Nephron progenitor cell (in vitro differentiated cells): ENCODE data around the gene PPIF.

ENCODE experiments used
- DNase-seq: peaks from one replicate; pipeline ENCODE4 v3.0.0; 2021
- H3K27ac Mint-ChIP-seq: 2 replicates; pipeline ENCODE4 v1.8.0; 2021; ENCODE audit warnings: mild to moderate bottlenecking, moderate library complexity, mixed read lengths
- H3K27me3 Mint-ChIP-seq: 2 replicates; pipeline ENCODE4 v1.8.0; 2021; ENCODE audit warnings: mild to moderate bottlenecking, low read depth, mixed read lengths; ENCODE audit not compliant: poor library complexity
- H3K36me3 Mint-ChIP-seq: 2 replicates; pipeline ENCODE4 v1.8.0; 2021; ENCODE audit warnings: low read depth, mixed read lengths
- H3K4me1 Mint-ChIP-seq: 2 replicates; pipeline ENCODE4 v1.8.0; 2021; ENCODE audit warnings: mixed read lengths
- H3K4me3 Mint-ChIP-seq: 2 replicates; pipeline ENCODE4 v1.8.0; 2021; ENCODE audit warnings: mild to moderate bottlenecking, moderate library complexity, mixed read lengths
- H3K9me3 Mint-ChIP-seq: 2 replicates; pipeline ENCODE4 v1.8.0; 2021; ENCODE audit warnings: mild to moderate bottlenecking, moderate library complexity, mixed read lengths
- TF ChIP-seq, protein P1 (sequence below): fragments of 200-600 bp; sonication (generic); IDR thresholded peaks from 2 replicates; pipeline ENCODE4 v1.5.0; 2021; ENCODE audit warnings: antibody characterized with exemption

Gene PPIF

DNA sequence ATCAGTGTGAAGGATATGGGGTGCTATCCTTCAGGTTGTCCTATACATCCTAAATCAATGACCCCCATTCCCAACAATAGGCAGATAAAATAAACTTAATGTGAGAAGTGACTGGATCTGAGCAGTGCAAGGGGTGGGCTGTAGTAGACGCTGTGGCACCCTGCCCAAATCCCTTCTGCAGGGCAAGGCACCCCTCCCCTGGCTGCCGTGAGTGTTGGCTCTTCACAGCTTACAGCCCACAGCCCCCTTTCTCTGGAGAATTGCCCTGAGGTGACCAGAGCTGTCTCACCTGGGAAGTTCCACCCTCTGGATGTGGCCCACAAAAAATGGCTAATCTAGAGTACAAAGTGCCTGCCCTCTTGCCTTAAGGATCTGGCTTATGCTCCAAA is 25.8 kb upstream of the PPIF start:
- TF ChIP-seq, protein P1, sequence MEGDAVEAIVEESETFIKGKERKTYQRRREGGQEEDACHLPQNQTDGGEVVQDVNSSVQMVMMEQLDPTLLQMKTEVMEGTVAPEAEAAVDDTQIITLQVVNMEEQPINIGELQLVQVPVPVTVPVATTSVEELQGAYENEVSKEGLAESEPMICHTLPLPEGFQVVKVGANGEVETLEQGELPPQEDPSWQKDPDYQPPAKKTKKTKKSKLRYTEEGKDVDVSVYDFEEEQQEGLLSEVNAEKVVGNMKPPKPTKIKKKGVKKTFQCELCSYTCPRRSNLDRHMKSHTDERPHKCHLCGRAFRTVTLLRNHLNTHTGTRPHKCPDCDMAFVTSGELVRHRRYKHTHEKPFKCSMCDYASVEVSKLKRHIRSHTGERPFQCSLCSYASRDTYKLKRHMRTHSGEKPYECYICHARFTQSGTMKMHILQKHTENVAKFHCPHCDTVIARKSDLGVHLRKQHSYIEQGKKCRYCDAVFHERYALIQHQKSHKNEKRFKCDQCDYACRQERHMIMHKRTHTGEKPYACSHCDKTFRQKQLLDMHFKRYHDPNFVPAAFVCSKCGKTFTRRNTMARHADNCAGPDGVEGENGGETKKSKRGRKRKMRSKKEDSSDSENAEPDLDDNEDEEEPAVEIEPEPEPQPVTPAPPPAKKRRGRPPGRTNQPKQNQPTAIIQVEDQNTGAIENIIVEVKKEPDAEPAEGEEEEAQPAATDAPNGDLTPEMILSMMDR: no peak
- Mint-ChIP-seq H3K36me3 (no peaks in the 10 kb centered on the region), H3K9me3 (peaks cover 9% of the 10 kb centered on the region), H3K27me3 (peaks cover 7% of the 10 kb centered on the region), H3K4me3 (no peak overlapping the region), H3K27ac (no peak overlapping the region), H3K4me1 (peaks cover 39% of the 10 kb centered on the region)
- no peak for DNase-seq

DNA sequence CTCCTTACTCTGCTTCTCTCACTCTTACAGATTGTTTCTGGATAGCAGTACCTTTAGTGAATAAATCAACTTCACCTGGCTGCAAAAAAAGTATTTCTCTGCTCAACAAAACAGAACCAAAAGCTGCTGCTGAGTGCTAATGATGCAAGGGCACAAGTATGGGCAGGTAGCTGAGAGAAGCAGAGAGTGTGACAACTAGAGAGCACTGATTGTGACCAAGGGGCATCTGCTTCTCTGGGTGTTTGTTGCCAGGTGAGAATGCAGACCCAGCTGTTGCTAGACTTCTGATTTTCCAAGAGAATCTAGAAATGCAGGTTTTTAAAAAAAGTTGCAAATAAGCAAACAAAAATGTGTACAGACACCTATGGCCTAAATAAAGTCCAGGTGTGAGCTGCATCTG is 25.3 kb upstream of the PPIF start:
- Mint-ChIP-seq H3K4me1 (peaks cover 36% of the 10 kb centered on the region), H3K9me3 (peaks cover 9% of the 10 kb centered on the region), H3K4me3 (no peak overlapping the region), H3K27me3 (peaks cover 7% of the 10 kb centered on the region), H3K36me3 (no peaks in the 10 kb centered on the region), H3K27ac (no peak overlapping the region)
- DNase-seq: no peak
- TF ChIP-seq, protein P1: no peak

DNA sequence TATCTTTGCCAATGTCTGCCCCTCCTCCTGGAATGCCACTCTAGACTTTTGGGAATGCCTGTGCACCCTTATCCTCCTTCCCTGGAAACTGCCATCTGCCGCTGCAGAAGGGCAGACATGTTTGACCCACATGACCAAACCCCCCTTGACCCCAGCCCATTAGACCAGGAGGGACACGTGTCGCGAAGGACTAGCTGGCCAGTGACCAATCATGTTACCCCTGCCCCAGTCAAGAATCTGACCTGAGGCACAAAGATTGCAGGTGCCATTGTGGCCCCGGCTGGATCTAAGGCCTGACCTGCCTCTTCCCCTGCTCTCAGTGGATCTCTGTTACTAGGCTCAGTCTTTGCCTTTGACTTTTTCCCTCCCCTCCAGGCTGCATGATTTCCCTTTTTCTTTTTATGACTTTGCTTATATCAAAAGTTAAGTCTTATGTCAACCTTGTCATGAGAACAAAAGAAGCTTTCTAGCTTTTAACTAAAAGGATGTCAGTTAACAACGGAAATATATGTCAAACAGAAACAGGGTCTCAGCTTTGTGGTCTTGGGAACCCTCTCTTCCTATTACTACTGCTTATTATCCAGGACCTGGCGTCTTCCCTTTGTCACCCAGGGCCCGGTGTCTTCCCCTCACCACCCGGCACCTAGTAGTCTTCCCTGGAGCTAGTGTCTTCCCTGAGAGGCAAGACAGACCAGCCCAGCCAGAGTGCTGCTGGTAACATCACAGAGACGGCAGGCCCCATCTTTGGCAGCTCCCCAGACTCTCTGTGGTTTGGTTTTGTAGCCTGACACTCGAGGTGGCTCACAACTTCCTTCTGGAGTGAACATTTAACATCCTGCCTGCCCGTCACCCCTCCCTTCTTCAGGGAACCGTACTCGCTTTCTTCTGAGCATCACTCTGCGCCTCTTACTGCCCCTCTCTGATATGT is 24.4 kb upstream of the PPIF start:
- Mint-ChIP-seq H3K4me3 (no peak overlapping the region), H3K36me3 (no peaks in the 10 kb centered on the region), H3K4me1 (peaks cover 27% of the 10 kb centered on the region), H3K9me3 (peaks cover 9% of the 10 kb centered on the region), H3K27ac (peak overlapping the region; percentile 78), H3K27me3 (peaks cover 7% of the 10 kb centered on the region)
- DNase-seq: no peak
- TF ChIP-seq, protein P1: no peak

DNA sequence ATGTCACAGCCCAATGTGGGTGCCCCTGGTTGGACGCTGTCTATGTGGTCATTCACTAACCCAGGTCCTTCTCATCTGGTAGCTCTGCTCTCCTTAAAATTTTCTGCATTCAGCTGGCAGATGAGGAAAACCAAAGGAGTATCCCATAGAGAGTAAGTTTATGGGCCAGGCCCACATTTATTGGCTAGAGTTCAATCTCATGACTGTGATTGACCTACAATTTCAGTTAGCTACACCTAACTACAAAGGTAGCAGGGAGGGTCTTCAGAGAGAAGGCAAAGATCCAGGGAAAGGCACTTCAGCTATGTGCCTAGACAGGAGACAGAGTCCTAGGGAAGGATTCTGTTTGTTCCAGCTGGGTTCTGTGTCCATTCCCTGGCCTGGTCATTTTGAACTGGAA is 23.7 kb upstream of the PPIF start:
- TF ChIP-seq, protein P1: no peak

DNA sequence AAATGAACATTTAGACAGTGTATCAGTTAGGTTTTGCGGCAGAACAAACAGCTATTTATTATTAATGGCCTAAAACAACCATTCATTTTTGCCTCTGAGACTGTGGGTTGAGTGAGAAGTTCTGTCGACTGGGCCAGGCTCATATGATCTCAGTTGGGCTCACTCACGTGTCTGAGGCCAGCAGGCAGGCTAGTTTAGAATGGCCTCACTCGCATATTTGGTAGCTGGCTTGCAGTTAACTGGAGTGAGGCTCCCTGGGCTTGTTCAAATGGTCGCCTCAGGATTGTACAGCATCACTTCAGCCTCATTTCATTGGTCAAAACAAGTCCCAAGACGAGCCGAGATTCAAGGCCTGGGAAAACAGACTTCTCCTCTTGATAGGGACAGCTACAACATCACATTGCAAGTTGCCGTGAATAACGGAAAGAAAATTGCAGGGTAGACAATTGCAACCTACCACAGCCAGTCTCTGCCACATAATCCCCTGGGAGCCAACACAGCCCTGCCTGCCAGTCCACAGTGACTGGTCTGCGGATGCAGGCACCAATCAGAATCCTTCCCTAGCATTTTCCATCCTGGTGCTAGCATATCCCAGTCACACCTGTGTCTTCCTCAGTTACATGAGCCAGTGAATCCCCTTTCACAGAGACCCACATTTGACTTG is 23.1 kb upstream of the PPIF start:
- Mint-ChIP-seq H3K9me3 (peaks cover 5% of the 10 kb centered on the region), H3K4me1 (peaks cover 14% of the 10 kb centered on the region), H3K27me3 (peaks cover 4% of the 10 kb centered on the region), H3K27ac (no peak overlapping the region), H3K4me3 (no peak overlapping the region), H3K36me3 (no peaks in the 10 kb centered on the region)
- DNase-seq: no peak
- TF ChIP-seq, protein P1: no peak

More for the DNA sequence above, 23.7 kb upstream of the PPIF start:
- Mint-ChIP-seq H3K27ac (peak overlapping the region; percentile 78), H3K4me1 (peaks cover 20% of the 10 kb centered on the region), H3K36me3 (no peaks in the 10 kb centered on the region), H3K27me3 (peaks cover 4% of the 10 kb centered on the region), H3K9me3 (peaks cover 9% of the 10 kb centered on the region), H3K4me3 (no peak overlapping the region)
- DNase-seq: no peak
